ENCODE results near the gene ADAMTSL1.

DNA sequence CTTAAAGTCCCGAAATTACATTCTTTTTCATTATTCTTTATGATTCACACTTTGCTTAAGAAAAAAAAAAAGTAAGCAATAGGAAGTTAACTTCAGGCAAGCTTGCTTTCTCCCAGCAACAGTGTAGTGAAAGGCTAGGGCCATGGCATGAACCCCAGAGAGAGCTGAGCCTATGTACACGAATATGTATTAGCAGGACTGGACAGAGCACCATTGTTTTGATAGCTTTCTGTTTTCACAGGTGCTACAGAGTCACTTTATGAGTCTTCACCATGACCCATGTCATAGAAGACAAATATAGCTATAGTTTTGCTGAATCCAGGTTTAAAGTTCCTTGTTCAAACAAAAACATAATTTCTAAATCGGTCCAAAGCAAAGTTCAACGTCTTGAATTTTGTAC, 199.2 kb downstream of the ADAMTSL1 start:
- TF ChIP-seq POLR2A (IDR thresholded peaks at IDR 0.05): no peak
- TF ChIP-seq, protein P1, sequence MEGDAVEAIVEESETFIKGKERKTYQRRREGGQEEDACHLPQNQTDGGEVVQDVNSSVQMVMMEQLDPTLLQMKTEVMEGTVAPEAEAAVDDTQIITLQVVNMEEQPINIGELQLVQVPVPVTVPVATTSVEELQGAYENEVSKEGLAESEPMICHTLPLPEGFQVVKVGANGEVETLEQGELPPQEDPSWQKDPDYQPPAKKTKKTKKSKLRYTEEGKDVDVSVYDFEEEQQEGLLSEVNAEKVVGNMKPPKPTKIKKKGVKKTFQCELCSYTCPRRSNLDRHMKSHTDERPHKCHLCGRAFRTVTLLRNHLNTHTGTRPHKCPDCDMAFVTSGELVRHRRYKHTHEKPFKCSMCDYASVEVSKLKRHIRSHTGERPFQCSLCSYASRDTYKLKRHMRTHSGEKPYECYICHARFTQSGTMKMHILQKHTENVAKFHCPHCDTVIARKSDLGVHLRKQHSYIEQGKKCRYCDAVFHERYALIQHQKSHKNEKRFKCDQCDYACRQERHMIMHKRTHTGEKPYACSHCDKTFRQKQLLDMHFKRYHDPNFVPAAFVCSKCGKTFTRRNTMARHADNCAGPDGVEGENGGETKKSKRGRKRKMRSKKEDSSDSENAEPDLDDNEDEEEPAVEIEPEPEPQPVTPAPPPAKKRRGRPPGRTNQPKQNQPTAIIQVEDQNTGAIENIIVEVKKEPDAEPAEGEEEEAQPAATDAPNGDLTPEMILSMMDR (IDR thresholded peaks at IDR 0.05): no peak

Data from right lobe of liver (tissue), 4 donors.